Panc1 (cell line): Measurements from ENCODE around the gene LIN9. TPM values are rescaled to one million over a fixed set of nuclear protein-coding genes. Genes with fewer than 3 reads are reported as not detected.

ENCODE experiments used
- ATAC-seq: fragments of 200-7000 bp; cut with Tn5 transposase; 2 replicates; pipeline ENCODE4 v1.9.1; 2020; ENCODE audit warnings: mild to moderate bottlenecking, moderate library complexity
- BruUV-seq: library from RNA; stranded (reverse); fragments of 400-500 nt; replicated peaks from 2 replicates; lab custom pipeline; 2021; lab: Mats Ljungman, UMichigan
- CTCF ChIA-PET: fragments of 300-600 bp; sonication (Branson Sonifier 250); formaldehyde crosslinking; loops from one replicate; lab custom pipeline; 2022; ENCODE audit warnings: antibody characterized with exemption; lab: Charles Lee
- POLR2A ChIA-PET: fragments of 300-600 bp; sonication (Branson Sonifier 250); formaldehyde crosslinking; loops from one replicate; lab custom pipeline; 2022; ENCODE audit warnings: antibody characterized with exemption; lab: Charles Lee
- DNase-seq: peaks from one replicate; pipeline ENCODE4 v3.0.0-alpha.2; 2010; ENCODE audit warnings: low read depth, low spot score
- H3K27ac ChIP-seq: 2 replicates; pipeline ENCODE4 v1.5.1; 2011; ENCODE audit warnings: mild to moderate bottlenecking, low read length, inconsistent platforms
- H3K27me3 ChIP-seq: fragments of 200-500 bp; sonication (Bioruptor generic); 2 replicates; pipeline ENCODE4 v1.6.0; 2014; ENCODE audit warnings: low read length, inconsistent platforms; ENCODE audit not compliant: control insufficient read depth, insufficient read depth
- H3K36me3 ChIP-seq: fragments of 200-500 bp; sonication (Bioruptor generic); 2 replicates; pipeline ENCODE4 v1.5.1; 2014; ENCODE audit warnings: inconsistent platforms, mild to moderate bottlenecking, low read length, moderate library complexity; ENCODE audit not compliant: control insufficient read depth, insufficient read depth
- H3K4me1 ChIP-seq: 2 replicates; pipeline ENCODE4 v1.5.1; 2011; ENCODE audit warnings: inconsistent platforms, mild to moderate bottlenecking, low read length, moderate library complexity; ENCODE audit not compliant: control insufficient read depth, insufficient read depth
- H3K4me3 ChIP-seq, 2 experiments: 2 replicates each; pipeline ENCODE4 v1.5.1; 2011 to 2012; ENCODE audit warnings: low read depth in 2 of 2, low read length in 2 of 2, mild to moderate bottlenecking in 2 of 2, inconsistent platforms in 1 of 2, moderate library complexity in 1 of 2
- H3K9me3 ChIP-seq: fragments of 200-500 bp; sonication (Bioruptor generic); 2 replicates; pipeline ENCODE4 v1.5.1; 2014; ENCODE audit warnings: low read depth, mild to moderate bottlenecking, inconsistent platforms, low read length, moderate library complexity; ENCODE audit not compliant: control insufficient read depth, insufficient read depth
- POLR2AphosphoS5 ChIP-seq: IDR thresholded peaks from 2 replicates; pipeline ENCODE4 v1.6.1; 2012; ENCODE audit warnings: mild to moderate bottlenecking, low read depth, low read length, moderate library complexity
- SIN3A ChIP-seq: IDR thresholded peaks from 2 replicates; pipeline ENCODE4 v1.6.1; 2012; ENCODE audit warnings: low read depth, mild to moderate bottlenecking, low read length, moderate library complexity, borderline replicate concordance; ENCODE audit not compliant: insufficient read depth
- TCF7L2 ChIP-seq: IDR thresholded peaks from 2 replicates; pipeline ENCODE4 v1.6.1; 2011; ENCODE audit warnings: mild to moderate bottlenecking, low read depth, low read length, inconsistent platforms
- in situ Hi-C: cut with HindIII; loops from 2 replicates; pipeline ENCODE4 v1.10.0; 2016; ENCODE audit warnings: low sequenced_read_pairs, low pct_unique_long_range_greater_than_20kb
- intact Hi-C: fragments of 100-400 bp; cut with micrococcal nuclease; formaldehyde crosslinking; loops from one replicate; pipeline ENCODE4 v1.10.0; 2022; ENCODE audit not compliant: unreplicated experiment
- total RNA-seq: library from RNA; stranded (reverse); gene quantifications from one replicate; pipeline ENCODE4 v1.2.1, GENCODE V29; 2021; ENCODE audit not compliant: unreplicated experiment
- TF ChIP-seq, protein P1 (sequence below): fragments of 450-650 bp; IDR thresholded peaks from 2 replicates; pipeline ENCODE4 v1.5.1; 2017; ENCODE audit warnings: mild to moderate bottlenecking
- TF ChIP-seq, protein P2 (sequence below), 2 experiments: IDR thresholded peaks; 2 replicates each; pipeline ENCODE4 v1.6.1; 2011 to 2012; ENCODE audit warnings: low read depth in 2 of 2, control low read depth in 1 of 2, low read length in 1 of 2, mild to moderate bottlenecking in 1 of 2, moderate library complexity in 1 of 2; ENCODE audit not compliant: insufficient read depth in 1 of 2

The LIN9 gene
- total RNA-seq, 1 experiment from 2014 or later, result 11.4 TPM

DNA sequence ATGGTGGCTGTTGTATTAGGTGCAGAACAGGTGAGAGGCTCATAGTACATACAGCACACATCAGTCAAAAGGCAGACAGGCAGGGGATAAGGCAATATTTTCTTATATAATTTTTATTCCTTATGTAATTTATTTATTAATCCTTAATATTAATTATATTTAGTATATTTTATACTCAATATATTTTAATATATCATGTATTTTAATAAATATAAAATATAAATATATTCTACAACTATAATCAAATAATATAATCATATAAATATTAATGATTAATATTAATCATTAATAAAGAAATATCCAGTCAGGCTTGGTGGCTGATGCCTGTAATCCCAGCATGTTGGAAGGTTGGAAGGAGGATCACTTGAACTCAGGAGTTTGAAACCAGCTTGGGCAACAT lies 104.8 kb downstream of the LIN9 start:
- in situ Hi-C loops (no loop called here), intact Hi-C loops (no loop called here)
- no peak for DNase-seq
- no peaks in the 10 kb centered on the region for H3K27me3 ChIP-seq
- H3K9me3 ChIP-seq, result no peaks in the 10 kb centered on the region
- ChIA-PET CTCF (no interaction called here), POLR2A (no interaction called here)
- H3K4me3 ChIP-seq, result no peak overlapping the region
- TF ChIP-seq, protein P1, sequence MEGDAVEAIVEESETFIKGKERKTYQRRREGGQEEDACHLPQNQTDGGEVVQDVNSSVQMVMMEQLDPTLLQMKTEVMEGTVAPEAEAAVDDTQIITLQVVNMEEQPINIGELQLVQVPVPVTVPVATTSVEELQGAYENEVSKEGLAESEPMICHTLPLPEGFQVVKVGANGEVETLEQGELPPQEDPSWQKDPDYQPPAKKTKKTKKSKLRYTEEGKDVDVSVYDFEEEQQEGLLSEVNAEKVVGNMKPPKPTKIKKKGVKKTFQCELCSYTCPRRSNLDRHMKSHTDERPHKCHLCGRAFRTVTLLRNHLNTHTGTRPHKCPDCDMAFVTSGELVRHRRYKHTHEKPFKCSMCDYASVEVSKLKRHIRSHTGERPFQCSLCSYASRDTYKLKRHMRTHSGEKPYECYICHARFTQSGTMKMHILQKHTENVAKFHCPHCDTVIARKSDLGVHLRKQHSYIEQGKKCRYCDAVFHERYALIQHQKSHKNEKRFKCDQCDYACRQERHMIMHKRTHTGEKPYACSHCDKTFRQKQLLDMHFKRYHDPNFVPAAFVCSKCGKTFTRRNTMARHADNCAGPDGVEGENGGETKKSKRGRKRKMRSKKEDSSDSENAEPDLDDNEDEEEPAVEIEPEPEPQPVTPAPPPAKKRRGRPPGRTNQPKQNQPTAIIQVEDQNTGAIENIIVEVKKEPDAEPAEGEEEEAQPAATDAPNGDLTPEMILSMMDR, result no peak
- TF ChIP-seq SIN3A, result no peak
- TF ChIP-seq TCF7L2, result no peak
- TF ChIP-seq, protein P2, sequence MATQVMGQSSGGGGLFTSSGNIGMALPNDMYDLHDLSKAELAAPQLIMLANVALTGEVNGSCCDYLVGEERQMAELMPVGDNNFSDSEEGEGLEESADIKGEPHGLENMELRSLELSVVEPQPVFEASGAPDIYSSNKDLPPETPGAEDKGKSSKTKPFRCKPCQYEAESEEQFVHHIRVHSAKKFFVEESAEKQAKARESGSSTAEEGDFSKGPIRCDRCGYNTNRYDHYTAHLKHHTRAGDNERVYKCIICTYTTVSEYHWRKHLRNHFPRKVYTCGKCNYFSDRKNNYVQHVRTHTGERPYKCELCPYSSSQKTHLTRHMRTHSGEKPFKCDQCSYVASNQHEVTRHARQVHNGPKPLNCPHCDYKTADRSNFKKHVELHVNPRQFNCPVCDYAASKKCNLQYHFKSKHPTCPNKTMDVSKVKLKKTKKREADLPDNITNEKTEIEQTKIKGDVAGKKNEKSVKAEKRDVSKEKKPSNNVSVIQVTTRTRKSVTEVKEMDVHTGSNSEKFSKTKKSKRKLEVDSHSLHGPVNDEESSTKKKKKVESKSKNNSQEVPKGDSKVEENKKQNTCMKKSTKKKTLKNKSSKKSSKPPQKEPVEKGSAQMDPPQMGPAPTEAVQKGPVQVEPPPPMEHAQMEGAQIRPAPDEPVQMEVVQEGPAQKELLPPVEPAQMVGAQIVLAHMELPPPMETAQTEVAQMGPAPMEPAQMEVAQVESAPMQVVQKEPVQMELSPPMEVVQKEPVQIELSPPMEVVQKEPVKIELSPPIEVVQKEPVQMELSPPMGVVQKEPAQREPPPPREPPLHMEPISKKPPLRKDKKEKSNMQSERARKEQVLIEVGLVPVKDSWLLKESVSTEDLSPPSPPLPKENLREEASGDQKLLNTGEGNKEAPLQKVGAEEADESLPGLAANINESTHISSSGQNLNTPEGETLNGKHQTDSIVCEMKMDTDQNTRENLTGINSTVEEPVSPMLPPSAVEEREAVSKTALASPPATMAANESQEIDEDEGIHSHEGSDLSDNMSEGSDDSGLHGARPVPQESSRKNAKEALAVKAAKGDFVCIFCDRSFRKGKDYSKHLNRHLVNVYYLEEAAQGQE (IDR thresholded peaks at IDR 0.05; ENCODE audit: insufficient read depth in 1 of 2, low read depth in 2 of 2, low read length in 1 of 2), result no peak
- TF ChIP-seq POLR2AphosphoS5, result no peak
- no TSS peak for BruUV-seq
- no peak for ATAC-seq
- H3K36me3 ChIP-seq, result no peaks in the 10 kb centered on the region
- H3K27ac ChIP-seq, result no peak overlapping the region
- no peaks in the 10 kb centered on the region for H3K4me1 ChIP-seq

DNA sequence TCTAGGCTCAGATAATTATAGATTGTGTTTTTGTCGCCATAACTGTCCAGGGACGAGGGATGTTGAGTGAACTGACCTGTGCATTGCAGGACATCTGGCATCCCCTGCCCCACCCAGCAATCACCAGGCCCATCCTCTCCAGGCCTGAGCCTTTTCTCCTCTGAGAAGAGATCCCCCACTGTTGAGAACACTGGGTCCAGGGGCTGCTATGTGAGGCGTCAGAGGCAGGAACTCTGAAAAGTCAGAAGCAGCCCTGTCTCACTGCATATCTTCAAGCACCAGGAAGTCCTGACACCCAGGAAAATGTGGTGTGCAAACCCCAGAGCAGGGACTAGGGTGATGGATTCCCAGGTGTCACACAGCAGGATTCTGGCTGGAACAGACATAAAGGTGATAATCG lies 105.3 kb downstream of the LIN9 start:
- ChIA-PET CTCF (no interaction called here), POLR2A (no interaction called here)
- Histone ChIP-seq H3K36me3 (no peaks in the 10 kb centered on the region), H3K27me3 (no peaks in the 10 kb centered on the region), H3K4me3 (no peak overlapping the region), H3K27ac (no peak overlapping the region), H3K9me3 (no peaks in the 10 kb centered on the region), H3K4me1 (no peaks in the 10 kb centered on the region)
- TF ChIP-seq, protein P2 (IDR thresholded peaks at IDR 0.05; ENCODE audit: insufficient read depth in 1 of 2, low read depth in 2 of 2, low read length in 1 of 2), result no peak
- TF ChIP-seq, protein P1, result no peak
- TF ChIP-seq POLR2AphosphoS5, result no peak
- no peak for TF ChIP-seq SIN3A
- TF ChIP-seq TCF7L2, result no peak
- intact Hi-C loops (no loop called here), in situ Hi-C loops (no loop called here)
- ATAC-seq, result no peak
- no peak for DNase-seq
- BruUV-seq, result no TSS peak
